Stimulated activated CD4-positive, alpha-beta T cell treated with anti-CD3 and anti-CD28 coated beads, Interleukin-4, amount 100 ng/mL, for 1 hour (primary cell): ENCODE measurements around the gene RGS17.
"Not testable (repeated sequence)": the region's sequence is repeated elsewhere in the genome, so short reads cannot be mapped to it uniquely, and the experiment has no call there.

Experiments used
- DNase-seq: peaks from one replicate; pipeline ENCODE4 v3.0.0-alpha.2; 2020

The RGS17 gene

GRCh38 chr6:153028963-153029362, 102.1 kb downstream of the RGS17 start:
- DNase-seq = no peak

GRCh38 chr6:153028286-153028685, 102.8 kb downstream of the RGS17 start:
- no peak for DNase-seq

- DNase-seq = no peak
Measured at GRCh38 chr6:153027480-153027879, 103.6 kb downstream of the RGS17 start.

GRCh38 chr6:153024709-153025017, 106.4 kb downstream of the RGS17 start:
- DNase-seq = no peak

GRCh38 chr6:153023977-153024708, 106.9 kb downstream of the RGS17 start:
- peak; percentile 5 for DNase-seq

GRCh38 chr6:153018355-153018754, 112.7 kb downstream of the RGS17 start:
- DNase-seq = no peak

- no peak for DNase-seq
Measured at GRCh38 chr6:153016846-153017245, 114.2 kb downstream of the RGS17 start.

- no peak for DNase-seq
Measured at GRCh38 chr6:153015094-153015640, 115.9 kb downstream of the RGS17 start.

- DNase-seq = no peak
Measured at GRCh38 chr6:153013438-153013837, 117.6 kb downstream of the RGS17 start.

GRCh38 chr6:153012856-153013255, 118.2 kb downstream of the RGS17 start:
- no peak for DNase-seq

- no peak for DNase-seq
Measured at GRCh38 chr6:153003366-153003690, 127.8 kb downstream of the RGS17 start.

- peak; percentile 86 for DNase-seq
Measured at GRCh38 chr6:153002613-153003365, 128.3 kb downstream of the RGS17 start, which contains the start of gene MTRF1L. Gene MTRF1L (minus strand): TSS chr6:153002709. CDS start chr6:153002685, 24 bp downstream.

GRCh38 chr6:153001767-153002612, 129.1 kb downstream of the RGS17 start:
- peak; percentile 13 for DNase-seq

GRCh38 chr6:153000790-153001189, 130.3 kb downstream of the RGS17 start:
- not testable (repeated sequence) for DNase-seq

GRCh38 chr6:153000243-153000642, 130.8 kb downstream of the RGS17 start:
- no peak for DNase-seq

GRCh38 chr6:152999538-152999937, 131.5 kb downstream of the RGS17 start:
- DNase-seq = not testable (repeated sequence)

- no peak for DNase-seq
Measured at GRCh38 chr6:152993847-152994246, 137.2 kb downstream of the RGS17 start.

GRCh38 chr6:152993431-152993830, 137.7 kb downstream of the RGS17 start:
- no peak for DNase-seq

- no peak for DNase-seq
Measured at GRCh38 chr6:152986978-152987377, 144.1 kb downstream of the RGS17 start.

GRCh38 chr6:152985300-152985699, 145.8 kb downstream of the RGS17 start:
- not testable (repeated sequence) for DNase-seq

- DNase-seq = no peak
Measured at GRCh38 chr6:152984513-152984872, 146.6 kb downstream of the RGS17 start.

- DNase-seq = peak; percentile 95
Measured at GRCh38 chr6:152983637-152984512, 147.2 kb downstream of the RGS17 start.
